GM19240 (cell line): Measurements from ENCODE around the gene MDGA2.
"Not testable (repeated sequence)": the region's sequence is repeated elsewhere in the genome, so short reads cannot be mapped to it uniquely, and the experiment has no call there.

Experiments used
- DNase-seq: peaks from one replicate; pipeline ENCODE4 v3.0.0; 2011; ENCODE audit warnings: low spot score; ENCODE audit not compliant: insufficient read length

MDGA2 gene

DNA sequence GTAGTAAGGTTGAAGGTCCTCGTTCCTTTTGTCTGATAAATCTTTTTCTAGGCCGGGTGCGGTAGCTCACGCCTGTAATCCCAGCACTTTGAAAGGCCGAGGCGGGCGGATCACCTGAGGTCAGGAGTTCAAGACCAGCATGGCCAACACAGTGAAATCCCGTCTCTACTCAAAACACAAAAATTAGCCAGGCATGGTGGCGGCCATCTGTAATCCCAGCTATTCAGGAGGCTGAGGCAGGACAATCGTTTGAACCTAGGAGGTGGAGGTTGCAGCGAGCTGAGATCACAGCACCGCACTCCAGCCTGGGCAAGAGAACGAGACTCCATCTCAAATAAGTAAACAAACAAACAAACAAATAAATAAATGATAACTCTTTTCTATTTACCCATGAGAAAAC lies 51.3 kb downstream of the MDGA2 start:
- not testable (repeated sequence) for DNase-seq

DNA sequence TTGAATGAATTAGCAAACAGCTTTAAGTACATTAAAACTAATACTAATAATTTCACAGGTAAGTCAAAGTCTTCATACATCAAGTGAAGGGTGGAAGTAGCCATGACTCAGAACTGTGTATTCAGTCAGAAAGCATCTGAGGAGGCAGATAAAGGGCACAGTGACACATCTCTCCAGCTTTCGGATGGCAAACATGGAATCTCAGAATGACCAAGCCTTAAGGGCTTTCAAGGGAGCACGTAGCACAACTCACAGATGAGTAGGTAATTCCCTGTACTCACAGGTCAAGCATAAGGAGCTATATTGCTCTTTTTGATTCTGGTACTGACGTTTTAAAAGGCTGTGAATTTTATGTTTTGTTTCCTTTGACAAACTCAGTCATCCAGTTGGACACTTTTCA lies 56.0 kb downstream of the MDGA2 start:
- DNase-seq: no peak

DNA sequence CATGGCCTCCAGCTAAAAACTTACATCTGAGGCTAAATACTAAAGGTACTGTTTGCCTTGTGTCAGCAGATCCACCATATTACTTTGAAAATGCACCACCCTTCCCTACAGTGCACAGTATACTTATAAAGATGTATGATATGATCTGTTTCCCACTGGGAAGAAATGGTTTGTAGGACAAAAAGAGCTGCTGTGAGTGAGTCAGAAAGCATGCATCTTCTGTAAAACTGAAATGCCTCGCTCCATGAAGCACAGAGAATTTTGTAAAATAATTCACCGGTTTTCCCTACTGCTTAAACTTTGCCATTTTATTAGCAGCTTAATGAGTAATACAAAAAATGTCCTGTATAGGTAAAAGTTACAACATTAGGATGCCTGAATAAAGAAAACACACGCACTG lies 68.8 kb downstream of the MDGA2 start:
- no peak for DNase-seq

DNA sequence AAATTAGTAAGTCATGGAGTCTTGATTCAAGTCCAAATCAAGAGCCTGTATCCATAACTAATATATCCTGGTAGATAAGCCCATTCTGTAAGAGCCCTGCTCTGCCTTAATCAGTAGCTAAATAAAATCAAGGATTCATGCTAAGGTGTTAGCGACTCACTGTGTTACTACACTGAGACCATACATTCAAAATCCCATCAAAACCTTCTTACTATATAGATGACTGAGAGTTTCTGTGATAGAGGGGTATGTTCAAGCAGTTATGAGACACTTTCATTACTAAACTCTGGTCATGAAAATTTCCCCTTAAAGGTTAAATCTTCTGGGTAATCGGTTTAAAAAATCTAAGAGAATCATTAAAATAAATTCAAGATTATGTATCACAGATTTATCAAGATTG lies 78.5 kb downstream of the MDGA2 start:
- no peak for DNase-seq

DNA sequence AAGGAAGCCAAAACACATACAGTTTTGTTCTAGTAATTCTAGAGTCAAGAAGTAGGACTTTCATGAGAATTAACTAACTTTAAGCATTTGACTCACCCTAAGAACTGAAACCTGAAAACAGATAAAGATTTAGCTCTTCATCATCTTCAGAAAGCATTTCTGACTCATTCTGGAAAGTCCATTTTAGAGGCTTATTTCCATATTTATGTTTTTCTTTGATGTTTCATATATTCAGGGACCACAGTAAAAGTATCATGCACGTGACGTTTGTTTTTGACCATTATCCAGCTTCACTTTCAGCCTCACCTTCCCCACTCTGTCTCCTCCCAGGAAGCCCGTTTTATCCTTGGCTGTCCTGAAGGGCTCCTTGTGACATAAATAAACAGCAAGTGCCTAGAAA lies 79.2 kb downstream of the MDGA2 start:
- no peak for DNase-seq

DNA sequence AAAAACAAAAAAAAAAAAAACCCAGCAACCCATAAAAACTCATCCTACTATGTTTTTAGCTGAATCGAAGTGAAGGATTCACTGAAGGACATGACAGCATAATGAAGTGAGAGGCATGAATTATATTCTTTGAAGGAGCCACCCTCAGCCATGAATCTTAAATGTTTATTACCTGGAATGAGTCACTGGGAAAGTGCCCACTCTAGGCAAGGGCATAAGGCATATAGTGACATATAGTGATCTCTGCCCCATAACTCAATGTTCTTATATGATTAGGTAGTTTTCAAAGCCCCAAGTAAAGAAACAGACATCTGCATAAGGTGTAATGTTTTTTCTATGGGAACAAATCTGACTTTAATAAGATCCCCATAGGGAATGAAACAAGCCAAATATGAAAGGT lies 79.9 kb downstream of the MDGA2 start:
- no peak for DNase-seq

DNA sequence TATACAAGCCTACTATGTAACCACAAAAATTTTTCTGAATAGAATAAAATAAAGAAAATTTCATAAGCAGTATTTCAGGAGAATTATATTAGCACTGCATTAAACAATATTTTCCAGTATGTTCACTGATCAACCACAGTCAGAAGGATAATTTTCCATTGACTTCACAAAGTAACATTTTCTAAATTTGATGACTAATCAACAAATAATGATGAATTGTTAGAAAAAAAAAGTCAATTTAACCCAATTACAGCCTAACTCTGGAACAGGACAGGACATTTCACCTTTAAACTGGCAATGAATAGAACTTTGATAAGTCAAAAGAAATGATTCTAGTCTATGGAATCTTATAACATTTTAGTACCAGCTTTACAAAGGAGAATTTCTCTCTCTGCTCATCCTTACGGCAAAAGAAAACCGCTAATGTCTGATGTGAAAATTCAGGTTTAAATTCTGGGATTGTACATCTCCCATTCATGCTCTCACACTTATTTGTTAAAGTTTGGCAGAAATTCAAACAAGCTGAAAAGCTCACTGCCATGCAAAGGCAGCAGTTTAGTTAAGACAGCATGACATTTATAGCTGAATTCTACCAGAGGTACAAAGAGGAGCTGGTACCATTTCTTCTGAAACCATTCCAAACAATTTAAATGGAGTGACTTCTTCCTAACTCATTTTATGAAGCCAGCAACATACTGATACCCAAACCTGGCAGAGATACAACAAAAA lies 84.5 kb downstream of the MDGA2 start:
- DNase-seq: no peak

DNA sequence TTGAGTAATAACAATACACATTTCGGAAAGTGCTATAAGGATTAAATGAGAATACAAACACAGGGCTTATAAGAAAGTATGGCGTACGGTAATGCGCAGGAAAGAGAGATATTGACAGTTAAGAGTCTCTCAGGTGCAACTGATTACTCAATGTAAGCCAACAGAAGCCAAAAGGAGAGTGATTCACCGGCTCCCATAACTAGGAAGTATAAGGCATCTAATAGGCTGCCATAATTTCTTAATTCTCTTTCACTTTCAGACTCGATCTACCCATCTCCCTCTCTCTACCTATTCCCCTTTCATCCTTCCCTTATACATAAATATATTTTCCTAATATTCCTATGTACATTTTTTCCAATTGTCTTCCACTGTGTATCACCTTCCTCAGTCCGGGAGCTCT lies 90.0 kb downstream of the MDGA2 start:
- DNase-seq: no peak

DNA sequence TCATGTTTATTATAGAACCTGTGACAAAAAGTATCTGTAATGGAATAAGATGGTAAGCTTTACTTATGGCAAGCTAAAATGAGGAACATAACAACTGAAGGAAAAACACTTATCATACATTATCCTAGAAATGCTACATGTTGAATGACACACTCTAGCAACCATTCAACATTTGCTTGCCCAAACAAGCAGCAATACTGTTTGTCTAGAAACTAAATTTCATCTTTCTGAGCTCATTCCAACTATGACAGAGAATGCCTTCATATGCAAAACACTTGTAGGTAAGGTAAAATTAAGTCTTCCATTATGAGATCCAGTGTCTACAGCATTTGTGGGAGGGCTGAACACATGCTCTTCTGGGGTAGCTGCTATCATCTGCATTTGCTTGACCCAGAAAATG lies 108.1 kb downstream of the MDGA2 start:
- no peak for DNase-seq

DNA sequence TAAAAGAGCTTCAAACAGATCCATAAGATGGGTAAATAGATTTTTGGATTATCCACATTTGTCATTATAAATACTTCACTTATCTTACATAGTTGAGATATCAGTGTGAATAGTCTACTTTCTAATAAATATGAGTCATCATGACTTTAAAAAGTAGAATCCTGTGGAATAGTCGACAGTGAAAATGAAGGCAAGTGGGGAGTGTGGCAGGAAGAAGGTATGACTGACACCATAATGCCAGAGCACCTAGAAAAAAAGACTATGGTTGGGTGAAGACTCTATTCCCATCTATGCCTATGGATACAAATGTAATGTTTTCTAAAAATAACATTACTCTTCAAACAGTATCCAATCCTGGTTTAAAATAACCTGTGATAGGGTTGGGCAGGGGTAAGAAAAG lies 117.5 kb downstream of the MDGA2 start:
- DNase-seq: no peak

DNA sequence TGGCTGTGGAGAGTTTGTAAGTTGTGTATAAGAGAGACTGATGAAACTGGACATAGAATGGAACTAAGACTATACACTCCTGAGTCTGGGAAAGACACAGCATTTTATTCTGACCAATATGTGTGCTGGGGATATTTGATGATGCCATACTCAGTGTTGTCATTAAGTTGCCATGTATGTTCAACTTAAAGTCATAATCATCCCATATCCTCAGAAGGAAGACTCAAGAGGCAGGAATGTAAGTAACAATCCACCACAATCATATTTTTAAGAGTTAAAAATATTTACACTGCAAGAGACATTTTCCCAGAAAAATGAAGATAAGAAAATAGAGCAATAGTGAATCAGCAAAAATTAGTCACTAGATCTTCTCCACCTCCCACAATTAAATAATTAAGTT lies 120.1 kb downstream of the MDGA2 start:
- no peak for DNase-seq

DNA sequence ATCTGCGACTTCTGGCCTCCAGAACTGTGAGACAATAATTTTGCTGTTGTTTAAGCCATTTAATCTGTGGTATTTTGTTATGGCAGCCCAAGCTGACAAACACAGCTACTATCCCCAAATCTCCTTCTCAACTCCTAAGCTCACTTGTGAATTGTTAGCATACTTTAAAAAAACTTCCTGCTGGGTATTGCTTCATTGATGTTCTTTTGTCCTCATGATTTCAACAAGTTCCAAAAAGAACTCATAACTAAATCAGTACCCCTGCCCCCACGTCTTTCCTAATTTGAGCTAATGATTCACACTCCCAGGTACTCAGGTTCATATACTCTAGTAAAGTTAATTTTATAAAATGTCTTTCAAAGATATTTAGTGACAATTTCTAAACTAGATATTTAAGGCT lies 125.5 kb downstream of the MDGA2 start:
- no peak for DNase-seq

DNA sequence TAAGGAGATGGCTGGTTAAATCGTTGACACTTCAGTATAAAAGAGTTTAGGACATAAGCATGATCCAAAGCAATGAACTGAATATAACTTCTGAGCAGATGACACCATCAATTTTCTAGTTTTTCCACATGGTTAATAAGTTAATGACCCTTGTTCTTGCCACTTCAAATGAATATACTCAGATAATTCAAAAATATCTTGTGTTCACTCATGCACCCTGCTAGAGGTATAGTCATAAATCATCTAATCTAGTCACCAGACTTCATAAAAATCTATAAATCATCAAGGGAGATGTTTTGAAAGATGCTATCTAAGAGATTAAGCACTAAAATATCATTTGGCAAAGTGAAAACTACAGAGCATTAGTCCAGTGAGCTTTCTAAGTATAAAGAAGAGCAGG lies 131.9 kb downstream of the MDGA2 start:
- no peak for DNase-seq

DNA sequence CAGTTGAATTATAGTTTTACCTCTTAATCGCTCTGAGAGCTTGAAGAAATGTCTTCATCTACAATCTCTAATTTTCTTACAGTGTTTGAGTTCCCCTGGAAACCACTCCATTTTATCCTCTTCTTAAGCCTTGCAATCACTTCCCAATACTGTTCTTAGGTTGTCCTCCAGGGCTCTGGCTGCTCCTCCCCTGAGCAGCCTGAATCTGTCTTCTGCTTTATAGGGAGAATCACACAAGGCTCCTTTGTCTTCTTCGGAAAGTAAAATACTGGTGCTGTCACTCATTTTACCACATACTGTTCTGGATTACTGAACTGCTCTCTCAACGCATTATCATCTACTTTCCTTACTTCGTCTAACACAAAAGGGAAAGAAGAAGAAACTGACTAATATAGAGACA lies 133.7 kb downstream of the MDGA2 start:
- no peak for DNase-seq

DNA sequence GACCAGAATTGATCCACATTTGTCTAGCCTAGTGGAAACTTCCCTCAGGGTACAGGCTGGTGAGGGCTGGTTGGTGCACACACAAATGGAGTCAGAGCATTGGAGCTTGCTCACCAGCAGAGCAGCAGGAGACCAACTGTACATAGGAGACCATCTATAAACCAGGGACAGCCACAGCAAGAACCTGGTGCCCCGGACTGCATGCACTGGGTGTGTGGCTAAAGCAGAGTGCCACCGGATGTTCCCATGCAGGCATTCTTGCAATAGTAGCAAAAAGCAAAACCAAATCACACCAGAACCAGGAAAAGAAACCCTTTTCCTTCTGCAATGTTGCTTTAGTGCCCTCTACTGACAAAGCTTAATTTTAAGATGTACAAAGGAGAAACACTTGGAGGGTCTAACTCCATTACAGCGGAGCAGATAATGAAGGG lies 136.4 kb downstream of the MDGA2 start:
- DNase-seq: no peak

DNA sequence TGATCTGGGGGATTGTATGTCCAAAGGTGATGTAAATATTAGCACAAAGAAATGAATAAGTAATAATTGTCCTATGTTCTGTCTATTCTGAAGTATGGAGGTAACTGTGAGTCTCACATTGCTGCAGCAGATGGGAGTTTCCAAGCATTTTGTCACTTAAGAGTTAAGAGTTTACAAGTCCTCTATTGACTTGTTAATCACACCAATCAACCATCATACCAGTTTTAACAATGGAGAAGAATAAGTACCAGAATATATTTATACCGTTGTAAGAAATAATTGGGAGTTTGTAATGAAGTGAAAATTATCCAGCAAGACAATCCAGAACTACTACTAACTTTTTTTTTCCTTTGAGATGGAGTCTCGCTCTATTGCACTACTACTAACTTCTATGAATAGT lies 139.1 kb downstream of the MDGA2 start:
- no peak for DNase-seq

DNA sequence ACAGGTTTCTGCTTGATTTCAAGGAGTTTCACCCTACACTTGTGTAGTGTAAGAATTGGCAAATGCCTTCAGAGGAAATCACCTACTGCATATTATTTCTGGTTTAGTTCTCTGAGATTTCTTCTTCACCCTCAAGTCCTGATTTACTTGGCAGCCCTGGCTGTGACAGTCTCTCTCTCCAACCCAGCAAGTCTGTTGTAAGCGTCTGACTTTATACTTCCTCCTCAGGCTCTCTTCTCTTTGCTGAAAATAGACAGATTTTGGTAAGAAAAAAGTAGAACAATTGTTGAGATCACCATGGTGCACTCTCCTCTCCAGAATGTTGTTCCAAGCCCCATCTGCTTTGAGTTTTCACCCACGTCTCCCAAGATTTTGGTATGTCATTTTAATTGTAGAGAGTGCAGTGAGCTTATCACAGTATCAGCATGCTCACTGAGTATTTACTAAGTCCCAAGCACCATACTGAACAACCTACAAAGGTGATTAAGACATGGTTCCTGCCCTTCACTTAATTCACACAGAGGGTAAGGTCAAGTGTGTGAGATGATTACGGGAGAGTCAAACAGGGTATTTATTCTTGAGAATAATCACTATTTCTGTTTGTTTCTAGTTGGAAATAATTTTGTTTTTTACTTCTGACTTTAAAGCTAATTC lies 148.7 kb downstream of the MDGA2 start:
- DNase-seq: no peak

DNA sequence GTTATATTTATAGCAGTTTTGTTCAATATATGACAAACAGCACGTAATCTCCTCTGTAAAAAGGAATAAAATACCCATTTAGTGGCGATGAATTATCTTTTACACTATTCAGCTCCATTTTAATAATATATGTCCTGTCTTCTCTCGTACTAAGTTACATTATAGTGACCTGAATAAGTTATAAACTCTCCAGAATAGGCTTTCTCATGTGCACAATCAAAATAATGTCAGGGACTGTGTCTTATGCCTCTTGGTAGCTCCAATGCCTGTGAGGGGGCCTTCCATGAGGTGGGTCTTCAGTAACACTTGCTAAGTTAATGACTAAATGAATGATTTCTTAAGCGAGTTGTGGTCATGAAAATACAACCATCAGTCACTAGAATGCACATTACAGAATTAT lies 150.9 kb downstream of the MDGA2 start:
- no peak for DNase-seq

DNA sequence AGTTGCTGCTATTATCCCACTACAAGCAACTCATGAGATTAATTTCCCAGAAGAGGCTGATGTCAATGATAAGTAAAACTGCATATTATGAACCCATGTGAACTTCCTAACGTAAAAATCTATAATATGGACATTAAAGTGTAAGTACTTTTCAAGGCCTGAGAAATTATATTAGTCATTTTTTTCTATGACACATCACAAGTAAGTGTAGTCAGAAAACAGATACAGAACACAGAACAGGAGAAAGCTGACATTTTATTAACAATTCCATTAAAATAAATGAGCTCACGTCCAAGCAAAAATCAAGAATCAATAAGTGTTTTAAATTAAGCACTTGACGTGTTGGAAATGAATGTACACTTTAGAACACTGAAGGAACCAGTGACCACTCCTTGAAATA lies 155.0 kb downstream of the MDGA2 start:
- DNase-seq: no peak

DNA sequence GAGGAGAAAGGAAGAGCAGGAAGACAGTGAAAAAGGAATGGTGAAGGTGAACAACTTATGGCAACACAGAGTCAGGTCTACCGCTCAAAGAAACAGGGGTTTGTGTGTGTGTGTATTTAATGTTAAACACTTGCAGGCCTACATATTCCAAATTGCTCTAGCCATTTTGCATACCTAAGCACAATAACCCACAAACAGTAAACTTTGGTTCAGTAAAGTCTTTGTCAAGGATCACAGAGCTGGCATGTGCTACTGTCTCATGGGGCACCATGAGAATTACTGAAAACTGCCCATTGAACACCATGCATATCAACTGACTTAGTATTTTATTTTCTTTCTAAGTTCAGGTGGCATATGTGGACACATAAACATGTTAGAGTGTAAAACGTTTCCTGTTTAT lies 163.6 kb downstream of the MDGA2 start:
- no peak for DNase-seq

DNA sequence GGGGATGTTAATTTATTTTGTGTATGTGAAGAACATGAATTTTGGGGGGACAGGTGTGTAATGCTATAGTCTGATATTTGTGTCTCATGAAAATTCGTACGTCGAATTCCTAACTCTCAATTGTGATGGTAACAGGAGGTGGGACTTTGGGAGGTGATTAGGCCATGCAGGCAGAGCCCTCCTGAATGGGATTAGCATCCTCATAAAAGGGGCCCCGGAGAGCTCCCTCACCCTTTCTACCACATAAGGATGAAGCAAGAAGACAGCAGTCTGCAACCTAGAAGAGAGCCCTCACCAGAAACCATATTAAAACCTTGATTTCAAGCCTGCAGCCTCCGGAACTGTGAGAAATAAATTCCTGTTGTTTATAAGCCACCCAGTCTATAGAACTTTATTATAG lies 165.4 kb downstream of the MDGA2 start:
- no peak for DNase-seq

DNA sequence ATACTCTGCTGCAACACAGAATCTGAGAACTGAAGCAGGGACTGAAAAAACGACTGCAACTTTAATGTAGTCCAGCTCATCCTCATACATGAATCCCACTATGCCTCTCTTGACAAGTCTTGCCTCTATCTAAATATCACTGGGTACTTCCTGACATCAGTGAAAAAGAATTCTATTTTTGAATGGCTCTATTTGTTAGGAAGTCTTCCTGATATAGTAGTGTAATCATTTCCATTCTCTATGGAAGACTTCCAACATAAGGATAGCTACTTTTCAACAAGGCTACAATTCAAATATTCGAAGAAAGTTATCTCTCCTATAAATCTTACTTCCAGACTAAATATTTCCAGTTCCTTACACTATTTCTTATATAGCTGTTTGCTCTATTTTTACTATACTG lies 167.5 kb downstream of the MDGA2 start:
- DNase-seq: no peak

DNA sequence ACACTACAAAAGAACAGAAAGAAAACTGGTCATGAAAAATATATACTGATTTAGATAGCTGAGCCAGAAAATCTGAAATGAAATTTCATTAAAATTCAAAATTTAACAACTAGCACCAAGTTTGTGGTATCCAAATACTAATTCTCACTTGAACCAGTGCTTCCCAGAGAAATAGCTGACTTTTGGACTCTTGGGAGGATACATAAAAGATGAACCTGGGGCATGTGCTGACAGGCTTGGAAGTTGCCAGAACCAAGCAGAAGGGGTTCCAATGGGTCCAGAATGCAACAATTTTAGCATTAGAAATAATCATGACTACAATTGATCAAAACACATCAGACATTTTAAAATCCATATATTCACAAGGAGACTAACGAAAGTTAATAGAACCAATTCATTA lies 175.0 kb downstream of the MDGA2 start:
- no peak for DNase-seq
